Ectodermal cell (in vitro differentiated cells): ENCODE measurements around the gene CD3D.

Source experiments
- H3K27ac ChIP-seq: 2 replicates; pipeline ENCODE4 v1.7.0; 2013; ENCODE audit warnings: mild to moderate bottlenecking, low read depth, low read length; ENCODE audit not compliant: insufficient read depth, poor library complexity, severe bottlenecking
- H3K27me3 ChIP-seq: 2 replicates; pipeline ENCODE4 v1.7.0; 2013; ENCODE audit warnings: mild to moderate bottlenecking, low read length; ENCODE audit not compliant: insufficient read depth, control insufficient read depth, poor library complexity, severe bottlenecking
- H3K36me3 ChIP-seq: one replicate; pipeline ENCODE4 v1.7.0; 2013; ENCODE audit warnings: low read length; ENCODE audit not compliant: control insufficient read depth, insufficient read depth
- H3K4me1 ChIP-seq: one replicate; pipeline ENCODE4 v1.7.0; 2013; ENCODE audit warnings: low read length; ENCODE audit not compliant: control insufficient read depth, insufficient read depth
- H3K4me3 ChIP-seq: 2 replicates; pipeline ENCODE4 v1.7.0; 2013; ENCODE audit warnings: low read depth, low read length, control low read depth; ENCODE audit not compliant: insufficient read depth
- H3K9me3 ChIP-seq: 2 replicates; pipeline ENCODE4 v1.7.0; 2013; ENCODE audit warnings: mild to moderate bottlenecking, low read length, moderate library complexity; ENCODE audit not compliant: control insufficient read depth

The CD3D gene

GRCh38 chr11:118289401-118289800 lies 53.1 kb downstream of the CD3D start:
- no peaks in the 10 kb centered on the region for H3K36me3 ChIP-seq
- no peaks in the 10 kb centered on the region for H3K9me3 ChIP-seq
- H3K4me3 ChIP-seq = no peak overlapping the region
- H3K27ac ChIP-seq = no peak overlapping the region
- no peaks in the 10 kb centered on the region for H3K4me1 ChIP-seq
- no peaks in the 10 kb centered on the region for H3K27me3 ChIP-seq
